ENCODE measurements around the gene VEZT. TPM values are rescaled to one million over a fixed set of nuclear protein-coding genes. Genes with fewer than 3 reads are reported as not detected.

Gene VEZT
- total and polyA plus RNA-seq, 4 donors = 13.7 to 47.4 (median 22.0) TPM

GRCh38 chr12:95259368-95259767 is 41.8 kb downstream of the VEZT start:
- peaks cover 3 to 29% (median 19%) of the 10 kb centered on the region in 4 donors for H3K36me3 ChIP-seq (ENCODE audit: control insufficient read depth in 4 of 4, insufficient read depth in 3 of 4, low read depth in 1 of 4, low read length in 3 of 4)
- 37% methylated on average over 1 of the region's 1 CpG for WGBS

GRCh38 chr12:95261109-95261508 is 43.5 kb downstream of the VEZT start:
- WGBS = 95% methylated on average over 4 of the region's 4 CpGs
- H3K4me3 ChIP-seq (ENCODE audit: low read depth in 1 of 3, low read length in 3 of 3) = no peak overlapping the region
- no peak overlapping the region for H3K27ac ChIP-seq (ENCODE audit: low read depth in 1 of 2, low read length in 2 of 2)
- peaks cover 0 to 5% (median 0%) of the 10 kb centered on the region in 4 donors for H3K4me1 ChIP-seq (ENCODE audit: control insufficient read depth in 4 of 4, insufficient read depth in 4 of 4, low read length in 3 of 4)
- no peak for DNase-seq (ENCODE audit: low spot score)
- TF ChIP-seq NR2F2 (IDR thresholded peaks at IDR 0.05) (no peak), YY1 (IDR thresholded peaks at IDR 0.05) (no peak), HNF4A (conservative IDR thresholded peaks at IDR 0.05) (no peak), RXRA (IDR thresholded peaks at IDR 0.05) (no peak), CTCF (IDR thresholded peaks at IDR 0.05; ENCODE audit: low read depth, low read length, missing input control) (no peak), EGR1 (IDR thresholded peaks at IDR 0.05; ENCODE audit: low read depth in 2 of 2) (no peak), ATF3 (IDR thresholded peaks at IDR 0.05) (no peak), RAD21 (IDR thresholded peaks at IDR 0.05) (no peak)
- peaks cover 4 to 33% (median 13%) of the 10 kb centered on the region in 4 donors for H3K36me3 ChIP-seq (ENCODE audit: control insufficient read depth in 4 of 4, insufficient read depth in 3 of 4, low read depth in 1 of 4, low read length in 3 of 4)
- no peaks in the 10 kb centered on the region for H3K9me3 ChIP-seq (ENCODE audit: control insufficient read depth in 4 of 4, low read length in 3 of 4)
- H3K9ac ChIP-seq (ENCODE audit: low read depth in 1 of 2, low read length in 2 of 2) = no peak overlapping the region
- H3K27me3 ChIP-seq (ENCODE audit: control insufficient read depth in 4 of 4, insufficient read depth in 4 of 4, low read length in 3 of 4) = no peaks in the 10 kb centered on the region

More at GRCh38 chr12:95259368-95259767, 41.8 kb downstream of the VEZT start:
- H3K9me3 ChIP-seq (ENCODE audit: control insufficient read depth in 4 of 4, low read length in 3 of 4) = no peaks in the 10 kb centered on the region
- H3K27me3 ChIP-seq (ENCODE audit: control insufficient read depth in 4 of 4, insufficient read depth in 4 of 4, low read length in 3 of 4) = no peaks in the 10 kb centered on the region
- no peak overlapping the region for H3K4me3 ChIP-seq (ENCODE audit: low read depth in 1 of 3, low read length in 3 of 3)
- H3K9ac ChIP-seq (ENCODE audit: low read depth in 1 of 2, low read length in 2 of 2) = no peak overlapping the region
- TF ChIP-seq HNF4A (conservative IDR thresholded peaks at IDR 0.05) (no peak), FOXA2 (IDR thresholded peaks at IDR 0.05) (no peak), RAD21 (IDR thresholded peaks at IDR 0.05) (peak in 1 of 2 donors; percentile 3), RXRA (IDR thresholded peaks at IDR 0.05) (no peak), SP1 (IDR thresholded peaks at IDR 0.05) (no peak), GABPA (IDR thresholded peaks at IDR 0.05 in 1 of 2, conservative IDR thresholded peaks at IDR 0.05 in 1 of 2) (no peak)
- no peak overlapping the region for H3K27ac ChIP-seq (ENCODE audit: low read depth in 1 of 2, low read length in 2 of 2)
- H3K4me1 ChIP-seq (ENCODE audit: control insufficient read depth in 4 of 4, insufficient read depth in 4 of 4, low read length in 3 of 4) = peaks cover 0 to 5% (median 0%) of the 10 kb centered on the region in 4 donors
- no peak for DNase-seq (ENCODE audit: low spot score)

- WGBS = 81% methylated on average over 3 of the region's 3 CpGs
- no peak for DNase-seq (ENCODE audit: low spot score)
- H3K9me3 ChIP-seq (ENCODE audit: control insufficient read depth in 4 of 4, low read length in 3 of 4) = no peaks in the 10 kb centered on the region
- no peaks in the 10 kb centered on the region for H3K27me3 ChIP-seq (ENCODE audit: control insufficient read depth in 4 of 4, insufficient read depth in 4 of 4, low read length in 3 of 4)
- peaks cover 0 to 5% (median 0%) of the 10 kb centered on the region in 4 donors for H3K4me1 ChIP-seq (ENCODE audit: control insufficient read depth in 4 of 4, insufficient read depth in 4 of 4, low read length in 3 of 4)
- H3K36me3 ChIP-seq (ENCODE audit: control insufficient read depth in 4 of 4, insufficient read depth in 3 of 4, low read depth in 1 of 4, low read length in 3 of 4) = peaks cover 6 to 34% (median 18%) of the 10 kb centered on the region in 4 donors
- TF ChIP-seq RXRA (IDR thresholded peaks at IDR 0.05) (no peak), NR2F2 (IDR thresholded peaks at IDR 0.05) (peak; percentile 43)
- no peak overlapping the region for H3K4me3 ChIP-seq (ENCODE audit: low read depth in 1 of 3, low read length in 3 of 3)
- no peak overlapping the region for H3K9ac ChIP-seq (ENCODE audit: low read depth in 1 of 2, low read length in 2 of 2)
- no peak overlapping the region for H3K27ac ChIP-seq (ENCODE audit: low read depth in 1 of 2, low read length in 2 of 2)
Observed at GRCh38 chr12:95262808-95263207, 45.2 kb downstream of the VEZT start.

GRCh38 chr12:95265765-95266164 is 48.2 kb downstream of the VEZT start:
- no peak for DNase-seq (ENCODE audit: low spot score)
- 94% methylated on average over 2 of the region's 2 CpGs for WGBS
- H3K27me3 ChIP-seq (ENCODE audit: control insufficient read depth in 4 of 4, insufficient read depth in 4 of 4, low read length in 3 of 4) = no peaks in the 10 kb centered on the region
- no peaks in the 10 kb centered on the region for H3K9me3 ChIP-seq (ENCODE audit: control insufficient read depth in 4 of 4, low read length in 3 of 4)
- no peak overlapping the region for H3K9ac ChIP-seq (ENCODE audit: low read depth in 1 of 2, low read length in 2 of 2)
- H3K4me1 ChIP-seq (ENCODE audit: control insufficient read depth in 4 of 4, insufficient read depth in 4 of 4, low read length in 3 of 4) = no peaks in the 10 kb centered on the region
- H3K36me3 ChIP-seq (ENCODE audit: control insufficient read depth in 4 of 4, insufficient read depth in 3 of 4, low read depth in 1 of 4, low read length in 3 of 4) = peaks cover 6 to 36% (median 19%) of the 10 kb centered on the region in 4 donors
- no peak for TF ChIP-seq RAD21 (IDR thresholded peaks at IDR 0.05)
- TF ChIP-seq FOXA1 (IDR thresholded peaks at IDR 0.05) = no peak
- TF ChIP-seq SP1 (IDR thresholded peaks at IDR 0.05) = no peak
- no peak for TF ChIP-seq JUND (IDR thresholded peaks at IDR 0.05)
- no peak for TF ChIP-seq RXRA (IDR thresholded peaks at IDR 0.05)
- no peak overlapping the region for H3K4me3 ChIP-seq (ENCODE audit: low read depth in 1 of 3, low read length in 3 of 3)
- no peak overlapping the region for H3K27ac ChIP-seq (ENCODE audit: low read depth in 1 of 2, low read length in 2 of 2)

Data from liver (tissue), 9 donors.